ENCODE data around the gene RGS9BP. TPM values are rescaled to one million over a fixed set of nuclear protein-coding genes. Genes with fewer than 3 reads are reported as not detected.
A peak's percentile ranks its signal among the peaks of the same experiment; 100 is the strongest.

The RGS9BP gene
- total and polyA plus RNA-seq, 10 of the 15 experiments (the other 5 are each of a cell fraction or from before 2014, with no cell fraction given) = 0.01 to 0.10 (median 0.05) TPM; not detected in 6

GRCh38 chr19:32691952-32692726, 16.5 kb downstream of the RGS9BP start (continued):
- TF ChIP-seq, protein P1, sequence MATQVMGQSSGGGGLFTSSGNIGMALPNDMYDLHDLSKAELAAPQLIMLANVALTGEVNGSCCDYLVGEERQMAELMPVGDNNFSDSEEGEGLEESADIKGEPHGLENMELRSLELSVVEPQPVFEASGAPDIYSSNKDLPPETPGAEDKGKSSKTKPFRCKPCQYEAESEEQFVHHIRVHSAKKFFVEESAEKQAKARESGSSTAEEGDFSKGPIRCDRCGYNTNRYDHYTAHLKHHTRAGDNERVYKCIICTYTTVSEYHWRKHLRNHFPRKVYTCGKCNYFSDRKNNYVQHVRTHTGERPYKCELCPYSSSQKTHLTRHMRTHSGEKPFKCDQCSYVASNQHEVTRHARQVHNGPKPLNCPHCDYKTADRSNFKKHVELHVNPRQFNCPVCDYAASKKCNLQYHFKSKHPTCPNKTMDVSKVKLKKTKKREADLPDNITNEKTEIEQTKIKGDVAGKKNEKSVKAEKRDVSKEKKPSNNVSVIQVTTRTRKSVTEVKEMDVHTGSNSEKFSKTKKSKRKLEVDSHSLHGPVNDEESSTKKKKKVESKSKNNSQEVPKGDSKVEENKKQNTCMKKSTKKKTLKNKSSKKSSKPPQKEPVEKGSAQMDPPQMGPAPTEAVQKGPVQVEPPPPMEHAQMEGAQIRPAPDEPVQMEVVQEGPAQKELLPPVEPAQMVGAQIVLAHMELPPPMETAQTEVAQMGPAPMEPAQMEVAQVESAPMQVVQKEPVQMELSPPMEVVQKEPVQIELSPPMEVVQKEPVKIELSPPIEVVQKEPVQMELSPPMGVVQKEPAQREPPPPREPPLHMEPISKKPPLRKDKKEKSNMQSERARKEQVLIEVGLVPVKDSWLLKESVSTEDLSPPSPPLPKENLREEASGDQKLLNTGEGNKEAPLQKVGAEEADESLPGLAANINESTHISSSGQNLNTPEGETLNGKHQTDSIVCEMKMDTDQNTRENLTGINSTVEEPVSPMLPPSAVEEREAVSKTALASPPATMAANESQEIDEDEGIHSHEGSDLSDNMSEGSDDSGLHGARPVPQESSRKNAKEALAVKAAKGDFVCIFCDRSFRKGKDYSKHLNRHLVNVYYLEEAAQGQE (IDR thresholded peaks at IDR 0.05; ENCODE audit: low read depth, low read length) = no peak
- TF ChIP-seq BCL3 (IDR thresholded peaks at IDR 0.05; ENCODE audit: borderline replicate concordance, insufficient read depth, low read depth, low read length, poor library complexity, severe bottlenecking) = peak; percentile 21
- TF ChIP-seq BRCA1 (IDR thresholded peaks at IDR 0.05; ENCODE audit: low read depth, low read length) = no peak
- no peak for TF ChIP-seq CBX3 (IDR thresholded peaks at IDR 0.05; ENCODE audit: borderline replicate concordance, low read depth)
- peak; percentile 92 for TF ChIP-seq LARP7 (IDR thresholded peaks at IDR 0.05)
- TF ChIP-seq SP1 (IDR thresholded peaks at IDR 0.05; ENCODE audit: low read depth, low read length) = no peak
- TF ChIP-seq, protein P2, sequence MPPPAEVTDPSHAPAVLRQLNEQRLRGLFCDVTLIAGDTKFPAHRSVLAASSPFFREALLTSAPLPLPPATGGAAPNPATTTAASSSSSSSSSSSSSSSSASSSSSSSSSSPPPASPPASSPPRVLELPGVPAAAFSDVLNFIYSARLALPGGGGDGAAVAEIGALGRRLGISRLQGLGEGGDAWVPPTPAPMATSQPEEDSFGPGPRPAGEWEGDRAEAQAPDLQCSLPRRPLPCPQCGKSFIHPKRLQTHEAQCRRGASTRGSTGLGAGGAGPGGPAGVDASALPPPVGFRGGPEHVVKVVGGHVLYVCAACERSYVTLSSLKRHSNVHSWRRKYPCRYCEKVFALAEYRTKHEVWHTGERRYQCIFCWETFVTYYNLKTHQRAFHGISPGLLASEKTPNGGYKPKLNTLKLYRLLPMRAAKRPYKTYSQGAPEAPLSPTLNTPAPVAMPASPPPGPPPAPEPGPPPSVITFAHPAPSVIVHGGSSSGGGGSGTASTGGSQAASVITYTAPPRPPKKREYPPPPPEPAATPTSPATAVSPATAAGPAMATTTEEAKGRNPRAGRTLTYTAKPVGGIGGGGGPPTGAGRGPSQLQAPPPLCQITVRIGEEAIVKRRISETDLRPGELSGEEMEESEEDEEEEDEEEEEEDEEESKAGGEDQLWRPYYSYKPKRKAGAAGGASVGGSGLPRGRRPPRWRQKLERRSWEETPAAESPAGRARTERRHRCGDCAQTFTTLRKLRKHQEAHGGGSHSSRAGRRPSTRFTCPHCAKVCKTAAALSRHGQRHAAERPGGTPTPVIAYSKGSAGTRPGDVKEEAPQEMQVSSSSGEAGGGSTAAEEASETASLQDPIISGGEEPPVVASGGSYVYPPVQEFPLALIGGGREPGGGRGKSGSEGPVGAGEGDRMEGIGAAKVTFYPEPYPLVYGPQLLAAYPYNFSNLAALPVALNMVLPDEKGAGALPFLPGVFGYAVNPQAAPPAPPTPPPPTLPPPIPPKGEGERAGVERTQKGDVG (CRISPR knock-in tag; IDR thresholded peaks at IDR 0.05) = no peak
- no peak for TF ChIP-seq BCL11A (IDR thresholded peaks at IDR 0.05; ENCODE audit: low read depth, low read length)
- TF ChIP-seq TCF7 (IDR thresholded peaks at IDR 0.05; ENCODE audit: borderline replicate concordance) = no peak
- TF ChIP-seq, protein P3, sequence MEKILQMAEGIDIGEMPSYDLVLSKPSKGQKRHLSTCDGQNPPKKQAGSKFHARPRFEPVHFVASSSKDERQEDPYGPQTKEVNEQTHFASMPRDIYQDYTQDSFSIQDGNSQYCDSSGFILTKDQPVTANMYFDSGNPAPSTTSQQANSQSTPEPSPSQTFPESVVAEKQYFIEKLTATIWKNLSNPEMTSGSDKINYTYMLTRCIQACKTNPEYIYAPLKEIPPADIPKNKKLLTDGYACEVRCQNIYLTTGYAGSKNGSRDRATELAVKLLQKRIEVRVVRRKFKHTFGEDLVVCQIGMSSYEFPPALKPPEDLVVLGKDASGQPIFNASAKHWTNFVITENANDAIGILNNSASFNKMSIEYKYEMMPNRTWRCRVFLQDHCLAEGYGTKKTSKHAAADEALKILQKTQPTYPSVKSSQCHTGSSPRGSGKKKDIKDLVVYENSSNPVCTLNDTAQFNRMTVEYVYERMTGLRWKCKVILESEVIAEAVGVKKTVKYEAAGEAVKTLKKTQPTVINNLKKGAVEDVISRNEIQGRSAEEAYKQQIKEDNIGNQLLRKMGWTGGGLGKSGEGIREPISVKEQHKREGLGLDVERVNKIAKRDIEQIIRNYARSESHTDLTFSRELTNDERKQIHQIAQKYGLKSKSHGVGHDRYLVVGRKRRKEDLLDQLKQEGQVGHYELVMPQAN (conservative IDR thresholded peaks at IDR 0.05) = no peak; the same call in none of the 2 replicates
- TF ChIP-seq MAX (IDR thresholded peaks at IDR 0.05; ENCODE audit: low read depth, low read length) = 0 out of 2 replicates have a peak, but pooled peaks have one; percentile 21
- TF ChIP-seq SREBF1 (IDR thresholded peaks at IDR 0.05; ENCODE audit: low read length) = no peak
- TF ChIP-seq ZSCAN29 (IDR thresholded peaks at IDR 0.05) = 0 out of 2 replicates have a peak, but pooled peaks have one; percentile 17
- no peak for TF ChIP-seq SUZ12 (IDR thresholded peaks at IDR 0.05; ENCODE audit: unreplicated experiment)
